Measurements from ENCODE around the gene KCTD10. TPM values are rescaled to one million over a fixed set of nuclear protein-coding genes. Genes with fewer than 3 reads are reported as not detected.

KCTD10 gene
- total RNA-seq, 1 experiment from 2014 or later: 55.2 TPM

GRCh38 chr12:109524466-109525278, 47.6 kb upstream of the KCTD10 start:
- no peak for DNase-seq (ENCODE audit: low read depth, low spot score)
- CTCF ChIA-PET: interaction anchor here (0.6 kb wide), 1 partner anchor 250 kb away, joined by 3 read pairs; no protein-coding TSS in a partner anchor
- Histone ChIP-seq H3K4me1 (ENCODE audit: control insufficient read depth, insufficient read depth, low read length) (no peaks in the 10 kb centered on the region), H3K9me3 (ENCODE audit: control insufficient read depth, insufficient read depth, low read depth, low read length) (no peaks in the 10 kb centered on the region), H3K27me3 (ENCODE audit: control insufficient read depth, insufficient read depth, low read length) (no peaks in the 10 kb centered on the region), H3K36me3 (ENCODE audit: control insufficient read depth, insufficient read depth, low read length) (no peaks in the 10 kb centered on the region; the same call in 1 of the 2 replicates), H3K4me3 (ENCODE audit: low read depth in 2 of 2, low read length in 2 of 2) (no peak overlapping the region), H3K27ac (ENCODE audit: low read length) (no peak overlapping the region)
- no TSS peak for BruUV-seq (replicated peaks)
- in situ Hi-C loops (cut with HindIII; ENCODE audit: low pct_unique_long_range_greater_than_20kb, low sequenced_read_pairs) (no loop called here), intact Hi-C loops (cut with micrococcal nuclease; ENCODE audit: unreplicated experiment) (no loop called here)
- TF ChIP-seq CTCF (IDR thresholded peaks at IDR 0.05): no peak
- no peak for TF ChIP-seq POLR2AphosphoS5 (IDR thresholded peaks at IDR 0.05; ENCODE audit: low read depth, low read length)
- POLR2A ChIA-PET: no interaction called here
- no peak for ATAC-seq

GRCh38 chr12:109523504-109523903, 46.4 kb upstream of the KCTD10 start:
- H3K27me3 ChIP-seq (ENCODE audit: control insufficient read depth, insufficient read depth, low read length): no peaks in the 10 kb centered on the region
- no TSS peak for BruUV-seq (replicated peaks)
- H3K27ac ChIP-seq (ENCODE audit: low read length): no peak overlapping the region
- in situ Hi-C loops (cut with HindIII; ENCODE audit: low pct_unique_long_range_greater_than_20kb, low sequenced_read_pairs): no loop called here
- TF ChIP-seq SIN3A (IDR thresholded peaks at IDR 0.05; ENCODE audit: borderline replicate concordance, insufficient read depth, low read depth, low read length) (no peak), TCF7L2 (IDR thresholded peaks at IDR 0.05; ENCODE audit: low read depth, low read length) (no peak), CTCF (IDR thresholded peaks at IDR 0.05) (no peak), POLR2AphosphoS5 (IDR thresholded peaks at IDR 0.05; ENCODE audit: low read depth, low read length) (no peak), REST (IDR thresholded peaks at IDR 0.05; ENCODE audit: insufficient read depth in 1 of 2, low read depth in 2 of 2, low read length in 1 of 2) (no peak)
- intact Hi-C loops (cut with micrococcal nuclease; ENCODE audit: unreplicated experiment): no loop called here
- no peaks in the 10 kb centered on the region for H3K4me1 ChIP-seq (ENCODE audit: control insufficient read depth, insufficient read depth, low read length)
- POLR2A ChIA-PET: no interaction called here
- no peaks in the 10 kb centered on the region for H3K9me3 ChIP-seq (ENCODE audit: control insufficient read depth, insufficient read depth, low read depth, low read length)
- no peak overlapping the region for H3K4me3 ChIP-seq (ENCODE audit: low read depth in 2 of 2, low read length in 2 of 2)
- DNase-seq (ENCODE audit: low read depth, low spot score): no peak
- CTCF ChIA-PET: no interaction called here
- no peak for ATAC-seq
- no peaks in the 10 kb centered on the region; the same call in 1 of the 2 replicates for H3K36me3 ChIP-seq (ENCODE audit: control insufficient read depth, insufficient read depth, low read length)

All from Panc1 (cell line).